DMS 273 treated with DMSO at 0.1 percent for 48 hours (cell line): ENCODE results near the gene TM9SF1.
A peak's percentile ranks its signal among the peaks of the same experiment; 100 is the strongest.

Experiments used
- DNase-seq: peaks from one replicate; lab custom pipeline; 2025; lab: John Stamatoyannopoulos, UW

Gene TM9SF1, protein sequence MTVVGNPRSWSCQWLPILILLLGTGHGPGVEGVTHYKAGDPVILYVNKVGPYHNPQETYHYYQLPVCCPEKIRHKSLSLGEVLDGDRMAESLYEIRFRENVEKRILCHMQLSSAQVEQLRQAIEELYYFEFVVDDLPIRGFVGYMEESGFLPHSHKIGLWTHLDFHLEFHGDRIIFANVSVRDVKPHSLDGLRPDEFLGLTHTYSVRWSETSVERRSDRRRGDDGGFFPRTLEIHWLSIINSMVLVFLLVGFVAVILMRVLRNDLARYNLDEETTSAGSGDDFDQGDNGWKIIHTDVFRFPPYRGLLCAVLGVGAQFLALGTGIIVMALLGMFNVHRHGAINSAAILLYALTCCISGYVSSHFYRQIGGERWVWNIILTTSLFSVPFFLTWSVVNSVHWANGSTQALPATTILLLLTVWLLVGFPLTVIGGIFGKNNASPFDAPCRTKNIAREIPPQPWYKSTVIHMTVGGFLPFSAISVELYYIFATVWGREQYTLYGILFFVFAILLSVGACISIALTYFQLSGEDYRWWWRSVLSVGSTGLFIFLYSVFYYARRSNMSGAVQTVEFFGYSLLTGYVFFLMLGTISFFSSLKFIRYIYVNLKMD

GRCh38 chr14:24195186-24196070, at the start of gene TM9SF1:
TSS of gene TM9SF1 (minus strand) at chr14:24195441. CDS start at chr14:24195019, 422 bp downstream.
- DNase-seq: peak; percentile 51

DNA sequence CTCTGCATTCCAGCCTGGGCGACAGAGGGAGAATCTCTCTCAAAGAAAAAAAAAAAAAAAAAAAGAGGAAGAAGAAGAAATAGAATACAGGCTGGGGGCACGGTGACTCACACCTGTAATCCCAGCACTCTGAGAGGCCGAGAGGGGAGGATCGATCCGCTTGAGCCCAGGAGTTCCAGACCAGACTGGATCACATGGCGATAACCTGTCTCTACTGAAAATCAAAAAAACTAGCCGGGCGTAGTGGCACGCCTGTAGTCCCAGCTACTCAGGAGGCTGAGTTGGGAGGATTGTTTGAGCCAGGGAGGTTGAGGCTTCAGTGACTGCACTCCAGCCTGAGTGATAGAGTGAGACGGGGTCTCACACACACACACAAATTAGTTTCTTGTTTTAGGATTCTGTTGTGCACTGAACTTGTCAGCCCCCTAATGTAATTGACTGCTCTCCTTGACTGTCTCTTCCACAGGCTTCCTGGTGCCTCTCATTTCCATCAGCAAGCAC, 48.1 kb upstream of the TM9SF1 start:
- no peak for DNase-seq

DNA sequence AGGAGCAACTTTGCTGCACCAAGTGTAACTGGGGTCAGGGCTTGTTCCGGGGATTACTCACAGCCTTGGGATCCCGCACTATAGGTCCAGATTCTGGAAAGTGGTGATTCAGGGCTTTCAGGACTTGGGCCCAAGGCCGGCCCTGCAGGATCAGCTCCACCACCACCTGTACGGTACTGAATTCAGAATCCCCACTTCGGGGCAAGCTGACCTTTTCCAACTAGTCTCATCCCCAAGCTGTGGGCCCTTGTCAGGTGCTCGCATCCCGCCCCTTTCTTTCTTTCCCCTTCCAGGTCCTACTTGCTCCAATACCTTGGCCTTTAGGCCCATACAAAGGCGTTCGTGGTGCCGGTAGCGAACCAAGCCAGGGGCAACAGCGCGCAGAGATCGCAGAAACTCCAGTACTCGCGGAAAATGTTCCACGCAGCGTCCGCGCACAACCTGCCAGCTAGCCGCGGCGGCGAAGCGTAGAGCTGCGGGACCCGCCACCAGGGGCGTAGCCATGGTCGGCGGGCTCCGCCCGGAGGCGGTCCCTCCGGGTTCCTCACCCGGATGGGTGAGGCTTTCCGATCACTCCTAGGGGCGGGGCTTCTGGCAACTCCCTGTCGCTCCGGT, 46.7 kb upstream of the TM9SF1 start:
- peak; percentile 86 for DNase-seq

GRCh38 chr14:24240110-24240918, 45.1 kb upstream of the TM9SF1 start:
- DNase-seq: no peak

DNA sequence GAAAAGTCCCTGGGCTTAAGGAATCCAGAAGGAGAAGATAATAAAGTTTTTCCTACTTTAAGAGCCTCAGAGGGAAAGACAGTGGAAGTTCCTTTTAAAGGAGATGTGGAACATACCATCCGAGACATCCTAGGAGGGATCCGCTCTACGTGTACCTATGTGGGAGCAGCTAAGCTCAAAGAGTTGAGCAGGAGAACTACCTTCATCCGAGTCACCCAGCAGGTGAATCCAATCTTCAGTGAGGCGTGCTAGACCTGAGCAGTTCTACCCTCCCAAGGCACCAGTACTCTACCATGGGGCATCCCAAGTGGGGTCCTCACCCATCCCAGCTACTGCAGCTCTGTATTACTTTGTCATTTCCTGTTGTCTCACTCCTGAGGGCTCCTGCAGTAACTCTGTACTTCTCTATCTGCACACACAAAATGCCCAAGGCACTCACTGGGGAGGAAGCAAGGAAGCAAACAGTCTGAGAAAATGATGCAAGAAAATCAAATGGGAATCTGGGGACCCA, 43.3 kb upstream of the TM9SF1 start:
- DNase-seq: no peak

DNA sequence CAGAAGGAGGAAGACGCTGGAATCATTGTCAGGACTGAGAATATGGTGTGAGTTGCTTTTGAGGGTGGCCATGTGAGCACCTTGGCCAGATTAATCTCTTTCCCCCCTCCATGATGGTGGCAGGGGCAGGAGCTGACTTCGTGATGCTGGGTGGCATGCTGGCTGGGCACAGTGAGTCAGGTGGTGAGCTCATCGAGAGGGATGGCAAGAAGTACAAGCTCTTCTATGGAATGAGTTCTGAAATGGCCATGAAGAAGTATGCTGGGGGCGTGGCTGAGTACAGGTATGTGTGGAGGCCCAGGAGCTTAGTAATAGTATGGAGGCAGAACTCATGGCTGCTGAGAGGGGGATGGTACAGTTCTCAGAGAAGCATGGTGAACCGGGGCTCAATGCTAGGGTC, 42.9 kb upstream of the TM9SF1 start:
- no peak for DNase-seq

GRCh38 chr14:24237463-24237955, 42.3 kb upstream of the TM9SF1 start:
- DNase-seq: no peak

DNA sequence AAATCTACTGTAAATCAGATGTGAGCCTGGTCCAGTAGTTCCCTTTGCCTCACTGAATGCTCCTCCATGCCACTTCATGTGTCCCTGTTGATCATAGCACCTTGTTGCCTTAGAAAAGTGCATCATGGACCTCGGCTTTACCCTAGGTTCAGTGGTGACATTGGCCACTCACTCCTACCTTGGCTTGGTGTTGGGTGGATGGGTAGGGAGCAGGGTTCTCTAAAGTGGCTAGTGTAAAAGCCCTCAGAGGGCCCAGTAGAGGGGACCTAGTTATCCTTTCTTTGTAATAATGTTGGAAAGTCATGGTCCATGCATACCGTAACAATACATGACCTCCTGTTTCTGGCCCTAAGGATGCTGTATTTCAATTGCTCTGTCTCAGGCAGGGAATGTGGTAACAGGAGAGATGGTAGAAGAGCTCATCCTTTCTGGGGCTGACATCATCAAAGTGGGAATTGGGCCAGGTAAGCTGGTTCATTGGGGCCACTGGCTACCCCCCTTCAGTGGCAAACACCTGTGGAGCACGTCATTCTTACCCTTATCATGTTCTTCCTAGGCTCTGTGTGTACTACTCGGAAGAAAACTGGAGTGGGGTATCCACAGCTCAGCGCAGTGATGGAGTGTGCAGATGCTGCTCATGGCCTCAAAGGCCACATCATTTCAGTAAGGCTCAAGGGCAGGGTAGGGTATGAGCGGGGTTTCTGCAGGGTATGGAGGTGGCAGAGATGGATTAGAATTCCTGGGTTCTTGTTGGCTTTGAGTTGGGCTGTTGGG, 41.6 kb upstream of the TM9SF1 start:
- DNase-seq: no peak

DNA sequence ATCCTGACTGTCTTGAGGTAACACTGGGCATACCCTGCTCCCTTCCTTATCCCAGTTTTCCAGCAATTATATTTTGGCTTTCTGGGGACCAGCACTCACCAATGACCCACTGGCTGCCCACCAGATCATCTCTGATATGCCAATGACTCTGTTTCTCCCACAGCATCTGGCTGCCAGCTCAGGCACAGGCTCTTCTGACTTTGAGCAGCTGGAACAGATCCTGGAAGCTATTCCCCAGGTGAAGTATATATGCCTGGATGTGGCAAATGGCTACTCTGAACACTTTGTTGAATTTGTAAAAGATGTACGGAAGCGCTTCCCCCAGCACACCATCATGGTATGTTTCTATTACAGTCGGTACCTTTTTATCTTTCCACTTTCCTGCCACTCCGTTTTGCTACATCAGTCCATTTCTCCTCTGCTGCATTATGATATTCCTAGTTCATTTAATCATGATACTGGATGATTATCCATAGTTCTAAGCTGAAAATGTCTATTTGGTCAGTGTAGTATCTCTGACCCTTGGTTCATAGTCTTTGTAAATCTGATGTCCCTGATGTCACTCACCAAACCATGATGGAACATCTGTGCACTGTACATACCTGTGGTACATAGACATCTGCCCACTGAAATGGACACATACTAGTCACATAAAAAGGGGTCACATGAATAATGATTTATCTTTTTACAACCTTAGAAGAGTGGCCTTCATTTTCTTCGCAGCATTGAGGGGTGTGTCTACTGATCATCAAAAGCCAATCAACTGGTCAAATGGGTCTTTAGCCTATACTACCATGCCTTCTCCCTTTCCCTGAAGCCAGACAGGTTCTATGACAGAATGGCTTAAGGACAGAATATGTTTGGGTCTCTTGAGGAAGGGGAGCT, 40.8 kb upstream of the TM9SF1 start:
- DNase-seq: no peak

GRCh38 chr14:24234095-24235005, 39.1 kb upstream of the TM9SF1 start:
- no peak for DNase-seq

- no peak for DNase-seq
Observed at GRCh38 chr14:24233538-24233866, 38.3 kb upstream of the TM9SF1 start.

GRCh38 chr14:24232645-24233537, 37.6 kb upstream of the TM9SF1 start, which contains the start of gene GMPR2:
TSS of gene GMPR2 (plus strand) at chr14:24232929. CDS start at chr14:24233254, 325 bp downstream.
- DNase-seq: peak; percentile 76

- peak; percentile 84 for DNase-seq
Observed at GRCh38 chr14:24232121-24232644, 36.9 kb upstream of the TM9SF1 start, which contains the start of gene NEDD8. TSS of gene NEDD8 (minus strand) at chr14:24232367. CDS start at chr14:24232267, 100 bp downstream.

DNA sequence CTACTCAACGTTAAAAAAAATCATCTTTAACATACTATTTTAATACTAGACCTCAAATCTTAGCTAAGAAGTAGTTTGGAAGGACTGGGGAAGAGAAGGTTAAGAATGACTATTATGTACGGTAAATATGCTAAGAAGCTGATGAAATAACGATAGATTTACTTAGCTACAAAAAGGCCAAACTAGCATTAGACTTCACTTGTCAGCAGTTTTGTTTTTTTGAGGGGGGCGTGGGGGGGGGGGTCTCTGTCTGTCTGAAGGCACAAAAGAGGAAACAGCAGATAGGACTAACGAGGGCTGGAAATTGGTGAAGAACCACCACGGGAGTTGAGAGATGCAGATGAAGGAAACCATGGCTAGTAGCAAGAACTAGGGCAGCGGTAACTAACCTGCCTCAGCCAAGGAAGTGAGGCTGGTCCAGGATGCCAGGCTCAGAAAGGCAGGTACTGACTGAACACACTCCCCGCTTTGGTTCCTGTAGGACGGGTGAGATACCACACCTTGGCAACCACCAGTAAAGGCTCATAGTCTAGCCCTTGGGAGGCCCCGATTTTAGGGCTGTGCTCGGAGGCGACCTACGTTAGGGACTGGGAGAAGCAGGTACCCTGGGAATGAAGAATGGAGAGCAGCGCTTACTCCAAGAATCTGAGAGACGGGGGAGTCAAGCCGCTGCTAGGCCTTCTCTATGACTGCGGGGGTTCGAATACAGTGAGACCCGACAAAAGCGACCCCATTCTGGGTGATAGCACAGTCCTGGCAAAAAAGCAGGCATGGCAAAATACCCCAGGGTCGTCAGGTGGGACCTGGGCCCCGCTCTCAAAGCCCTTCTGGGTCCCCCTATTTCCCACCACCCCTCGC, 36.3 kb upstream of the TM9SF1 start:
- DNase-seq: no peak

- DNase-seq: no peak
Observed at GRCh38 chr14:24228902-24229301, 33.7 kb upstream of the TM9SF1 start.
